ENCODE measurements around the gene CLDN5.

DNA sequence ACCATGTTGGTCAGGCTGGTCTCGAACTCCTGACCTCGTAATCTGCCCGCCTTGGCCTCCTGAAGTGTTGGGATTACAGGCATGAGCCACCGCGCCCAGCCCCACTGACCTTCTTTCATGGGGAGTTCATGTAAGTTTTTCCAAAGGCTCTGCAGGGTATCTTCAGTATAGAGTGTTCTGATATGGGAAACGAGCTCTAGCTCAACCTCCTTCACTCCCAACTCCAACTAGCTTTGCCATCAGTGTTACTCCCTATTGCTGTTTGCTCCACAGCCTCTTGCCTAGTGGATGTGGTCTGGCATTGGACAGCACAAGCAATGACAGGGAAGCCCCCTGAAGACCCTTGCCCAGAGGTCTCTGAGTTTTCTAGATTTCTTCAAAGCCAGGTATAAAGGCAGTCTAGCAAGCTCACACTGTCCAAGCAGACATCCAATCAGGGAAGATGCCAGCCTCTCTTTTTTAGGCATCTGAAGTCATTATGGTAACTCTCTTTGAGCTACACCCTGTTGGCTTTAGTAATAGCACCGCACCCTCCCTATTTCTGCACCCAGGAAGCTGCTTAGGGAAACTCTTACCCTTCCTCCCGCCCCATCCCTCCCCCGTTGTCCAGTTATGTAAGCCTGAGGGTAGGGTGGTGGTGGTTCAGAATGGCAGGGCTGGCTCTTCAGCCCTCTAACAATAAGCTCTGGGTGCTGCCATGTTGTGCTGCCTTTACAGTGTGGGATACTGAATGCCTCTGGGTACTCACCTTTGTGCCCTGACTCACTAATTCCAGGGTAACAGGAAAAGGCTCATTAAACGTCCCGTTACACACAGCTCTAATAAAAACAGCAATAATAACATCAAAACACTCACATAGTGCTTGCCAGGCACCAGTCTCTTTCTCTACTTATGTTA lies 41.4 kb upstream of the CLDN5 start:
- TF ChIP-seq EZH2phosphoT487 (IDR thresholded peaks at IDR 0.05; ENCODE audit: unreplicated experiment) = no peak
- TF ChIP-seq, protein P1, sequence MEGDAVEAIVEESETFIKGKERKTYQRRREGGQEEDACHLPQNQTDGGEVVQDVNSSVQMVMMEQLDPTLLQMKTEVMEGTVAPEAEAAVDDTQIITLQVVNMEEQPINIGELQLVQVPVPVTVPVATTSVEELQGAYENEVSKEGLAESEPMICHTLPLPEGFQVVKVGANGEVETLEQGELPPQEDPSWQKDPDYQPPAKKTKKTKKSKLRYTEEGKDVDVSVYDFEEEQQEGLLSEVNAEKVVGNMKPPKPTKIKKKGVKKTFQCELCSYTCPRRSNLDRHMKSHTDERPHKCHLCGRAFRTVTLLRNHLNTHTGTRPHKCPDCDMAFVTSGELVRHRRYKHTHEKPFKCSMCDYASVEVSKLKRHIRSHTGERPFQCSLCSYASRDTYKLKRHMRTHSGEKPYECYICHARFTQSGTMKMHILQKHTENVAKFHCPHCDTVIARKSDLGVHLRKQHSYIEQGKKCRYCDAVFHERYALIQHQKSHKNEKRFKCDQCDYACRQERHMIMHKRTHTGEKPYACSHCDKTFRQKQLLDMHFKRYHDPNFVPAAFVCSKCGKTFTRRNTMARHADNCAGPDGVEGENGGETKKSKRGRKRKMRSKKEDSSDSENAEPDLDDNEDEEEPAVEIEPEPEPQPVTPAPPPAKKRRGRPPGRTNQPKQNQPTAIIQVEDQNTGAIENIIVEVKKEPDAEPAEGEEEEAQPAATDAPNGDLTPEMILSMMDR (conservative IDR thresholded peaks at IDR 0.05; ENCODE audit: low read depth in 2 of 2) = no peak
